ENCODE results near the gene TGFBR2. TPM values are rescaled to one million over a fixed set of nuclear protein-coding genes. Genes with fewer than 3 reads are reported as not detected.
A peak's percentile ranks its signal among the peaks of the same experiment; 100 is the strongest.

The TGFBR2 gene
- polyA plus RNA-seq, 3 donors = 46.6 to 60.3 (median 57.0) TPM

GRCh38 chr3:30742796-30743619 lies 136.6 kb downstream of the TGFBR2 start:
- H3K36me3 Mint-ChIP-seq = no peaks in the 10 kb centered on the region
- TF ChIP-seq, protein P1, sequence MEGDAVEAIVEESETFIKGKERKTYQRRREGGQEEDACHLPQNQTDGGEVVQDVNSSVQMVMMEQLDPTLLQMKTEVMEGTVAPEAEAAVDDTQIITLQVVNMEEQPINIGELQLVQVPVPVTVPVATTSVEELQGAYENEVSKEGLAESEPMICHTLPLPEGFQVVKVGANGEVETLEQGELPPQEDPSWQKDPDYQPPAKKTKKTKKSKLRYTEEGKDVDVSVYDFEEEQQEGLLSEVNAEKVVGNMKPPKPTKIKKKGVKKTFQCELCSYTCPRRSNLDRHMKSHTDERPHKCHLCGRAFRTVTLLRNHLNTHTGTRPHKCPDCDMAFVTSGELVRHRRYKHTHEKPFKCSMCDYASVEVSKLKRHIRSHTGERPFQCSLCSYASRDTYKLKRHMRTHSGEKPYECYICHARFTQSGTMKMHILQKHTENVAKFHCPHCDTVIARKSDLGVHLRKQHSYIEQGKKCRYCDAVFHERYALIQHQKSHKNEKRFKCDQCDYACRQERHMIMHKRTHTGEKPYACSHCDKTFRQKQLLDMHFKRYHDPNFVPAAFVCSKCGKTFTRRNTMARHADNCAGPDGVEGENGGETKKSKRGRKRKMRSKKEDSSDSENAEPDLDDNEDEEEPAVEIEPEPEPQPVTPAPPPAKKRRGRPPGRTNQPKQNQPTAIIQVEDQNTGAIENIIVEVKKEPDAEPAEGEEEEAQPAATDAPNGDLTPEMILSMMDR (IDR thresholded peaks at IDR 0.05) = no peak

More at GRCh38 chr3:30742796-30743619, 136.6 kb downstream of the TGFBR2 start:
- no peaks in the 10 kb centered on the region for H4K20me1 ChIP-seq (ENCODE audit: insufficient read depth, low read length)
- no peaks in the 10 kb centered on the region for H3K9me3 ChIP-seq (replicated peaks in 1 of 2; ENCODE audit: control insufficient read depth in 1 of 2, insufficient read depth in 1 of 2, low read length in 2 of 2)
- no peaks in the 10 kb centered on the region for H3K27me3 ChIP-seq (ENCODE audit: control insufficient read depth in 2 of 2, insufficient read depth in 2 of 2, low read length in 2 of 2)
- WGBS (ENCODE audit: insufficient coverage) = no CpG with 5 or more reads among the region's 4 CpGs
- Mint-ChIP-seq H3K27ac (peak overlapping the region in 1 of 7 donors; percentile 2), H3K4me3 (no peak overlapping the region), H3K27me3 (ENCODE audit: low read depth in 3 of 3) (peaks cover 0 to 4% (median 3%) of the 10 kb centered on the region in 3 donors), H3K9me3 (no peaks in the 10 kb centered on the region), H3K4me1 (peaks cover 8% of the 10 kb centered on the region)
- no peaks in the 10 kb centered on the region for H3K79me2 ChIP-seq (ENCODE audit: insufficient read depth, low read length)
- H3K4me3 ChIP-seq (replicated peaks in 1 of 3; ENCODE audit: low read depth in 2 of 3, low read length in 3 of 3) = no peak overlapping the region
- H2AFZ ChIP-seq (ENCODE audit: insufficient read depth, low read depth, low read length, poor library complexity, severe bottlenecking) = peak overlapping the region; percentile 4
- H3K36me3 ChIP-seq (replicated peaks in 1 of 2; ENCODE audit: control insufficient read depth in 1 of 2, insufficient read depth in 2 of 2, low read length in 2 of 2) = no peaks in the 10 kb centered on the region
- H3K4me2 ChIP-seq (replicated peaks; ENCODE audit: extremely low read depth, low read length, poor library complexity, severe bottlenecking) = no peak overlapping the region
- intact Hi-C loops (cut with micrococcal nuclease) = no loop called here
- no peak overlapping the region for H3K27ac ChIP-seq (ENCODE audit: low read depth in 1 of 2, low read length in 2 of 2)
- H3K9ac ChIP-seq (ENCODE audit: insufficient read depth, low read length, poor library complexity, severe bottlenecking) = no peak overlapping the region
- DNase-seq = no peak
- no peaks in the 10 kb centered on the region for H3K4me1 ChIP-seq (ENCODE audit: control insufficient read depth in 1 of 2, insufficient read depth in 2 of 2, low read length in 2 of 2)

Data from CD14-positive monocyte (primary cell).